ENCODE results near the gene STAT1. TPM values are rescaled to one million over a fixed set of nuclear protein-coding genes. Genes with fewer than 3 reads are reported as not detected.

Gene STAT1
- total RNA-seq, 3 donors from 2014 or later: 56.5 to 78.6 (median 74.8) TPM

DNA sequence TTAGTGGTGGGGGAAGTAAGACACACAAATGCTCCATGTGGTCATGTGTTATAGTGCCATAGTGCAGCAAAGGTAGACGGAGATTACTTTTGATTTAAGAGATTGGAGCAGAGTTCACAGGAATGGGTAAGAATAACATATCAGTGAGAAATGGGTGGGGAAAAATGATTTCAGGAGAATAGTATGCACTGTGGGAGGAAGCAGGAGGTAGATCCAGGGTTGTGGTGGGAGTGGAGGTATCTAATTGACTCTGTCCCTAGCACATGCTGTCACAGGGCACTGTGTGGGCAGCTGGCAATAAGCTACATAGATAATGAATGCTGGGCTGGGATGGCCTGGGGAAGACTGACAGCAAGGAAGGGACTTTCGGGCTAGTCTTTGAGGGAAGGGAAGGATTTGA lies 65.3 kb downstream of the STAT1 start:
- ATAC-seq (peak; percentile 60), DNase-seq (no peak)
- intact Hi-C loops (cut with DNase I, micrococcal nuclease): no loop called here

DNA sequence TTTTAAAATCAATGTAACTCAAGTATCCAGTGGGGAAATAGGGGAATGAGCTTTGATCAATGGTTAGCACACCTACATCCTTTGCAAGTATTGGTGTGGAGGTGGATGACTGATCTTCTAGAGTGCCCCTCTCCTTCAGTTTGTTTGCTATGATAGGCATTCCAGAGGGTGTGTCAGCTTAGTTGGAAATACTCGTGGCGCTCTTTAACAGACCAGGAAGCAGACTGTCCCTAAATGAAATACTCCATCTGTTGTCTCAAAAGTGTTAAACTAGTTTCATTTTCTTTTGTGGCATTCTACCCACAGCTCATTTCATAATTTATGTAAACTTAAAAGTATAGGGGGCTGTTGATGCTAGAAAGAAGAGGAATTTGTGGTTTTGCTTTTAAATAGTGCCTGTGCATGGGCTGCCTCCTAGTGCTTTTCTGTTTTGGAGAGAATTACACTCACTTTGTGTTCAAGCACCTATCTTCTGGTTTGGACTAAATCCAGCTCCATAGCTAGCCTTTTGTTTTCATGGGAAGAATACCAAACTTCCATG lies 66.2 kb downstream of the STAT1 start:
- TF ChIP-seq, protein P1, sequence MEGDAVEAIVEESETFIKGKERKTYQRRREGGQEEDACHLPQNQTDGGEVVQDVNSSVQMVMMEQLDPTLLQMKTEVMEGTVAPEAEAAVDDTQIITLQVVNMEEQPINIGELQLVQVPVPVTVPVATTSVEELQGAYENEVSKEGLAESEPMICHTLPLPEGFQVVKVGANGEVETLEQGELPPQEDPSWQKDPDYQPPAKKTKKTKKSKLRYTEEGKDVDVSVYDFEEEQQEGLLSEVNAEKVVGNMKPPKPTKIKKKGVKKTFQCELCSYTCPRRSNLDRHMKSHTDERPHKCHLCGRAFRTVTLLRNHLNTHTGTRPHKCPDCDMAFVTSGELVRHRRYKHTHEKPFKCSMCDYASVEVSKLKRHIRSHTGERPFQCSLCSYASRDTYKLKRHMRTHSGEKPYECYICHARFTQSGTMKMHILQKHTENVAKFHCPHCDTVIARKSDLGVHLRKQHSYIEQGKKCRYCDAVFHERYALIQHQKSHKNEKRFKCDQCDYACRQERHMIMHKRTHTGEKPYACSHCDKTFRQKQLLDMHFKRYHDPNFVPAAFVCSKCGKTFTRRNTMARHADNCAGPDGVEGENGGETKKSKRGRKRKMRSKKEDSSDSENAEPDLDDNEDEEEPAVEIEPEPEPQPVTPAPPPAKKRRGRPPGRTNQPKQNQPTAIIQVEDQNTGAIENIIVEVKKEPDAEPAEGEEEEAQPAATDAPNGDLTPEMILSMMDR (IDR thresholded peaks at IDR 0.05): no peak
- H3K4me3 ChIP-seq: no peak overlapping the region
- no peak for DNase-seq
- no peaks in the 10 kb centered on the region for H3K36me3 ChIP-seq (ENCODE audit: low read depth)
- H3K4me1 ChIP-seq (ENCODE audit: low read depth): peaks cover 11% of the 10 kb centered on the region
- intact Hi-C loops (cut with DNase I, micrococcal nuclease): no loop called here
- peak; percentile 89 for ATAC-seq
- no peaks in the 10 kb centered on the region for H3K9me3 ChIP-seq

More for the DNA sequence above, 65.3 kb downstream of the STAT1 start:
- Histone ChIP-seq H3K4me3 (no peak overlapping the region), H3K4me1 (ENCODE audit: low read depth) (peaks cover 11% of the 10 kb centered on the region), H3K36me3 (ENCODE audit: low read depth) (no peaks in the 10 kb centered on the region), H3K9me3 (no peaks in the 10 kb centered on the region)
- TF ChIP-seq, protein P1 (IDR thresholded peaks at IDR 0.05): no peak

DNA sequence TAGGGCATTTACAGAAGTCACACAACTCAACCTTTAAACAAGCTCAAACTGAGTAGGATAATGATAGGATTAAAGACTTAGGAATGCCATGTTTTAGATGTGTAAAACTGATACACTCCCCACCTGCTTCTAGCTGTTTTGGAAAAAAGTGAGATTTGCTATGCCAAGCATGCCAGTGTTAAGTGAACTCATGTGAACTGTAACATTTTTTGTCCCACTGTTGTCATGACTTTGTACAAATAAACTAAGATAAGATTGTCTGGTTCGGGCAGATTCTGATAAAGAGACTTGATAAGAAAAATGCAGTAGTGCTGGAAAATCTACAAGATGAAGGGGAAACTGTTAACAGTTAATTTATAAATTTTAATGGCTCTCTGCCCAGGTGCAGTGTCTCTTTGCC lies 66.8 kb downstream of the STAT1 start:
- DNase-seq: no peak
- no peaks in the 10 kb centered on the region for H3K36me3 ChIP-seq (ENCODE audit: low read depth)
- TF ChIP-seq, protein P1 (IDR thresholded peaks at IDR 0.05): no peak

DNA sequence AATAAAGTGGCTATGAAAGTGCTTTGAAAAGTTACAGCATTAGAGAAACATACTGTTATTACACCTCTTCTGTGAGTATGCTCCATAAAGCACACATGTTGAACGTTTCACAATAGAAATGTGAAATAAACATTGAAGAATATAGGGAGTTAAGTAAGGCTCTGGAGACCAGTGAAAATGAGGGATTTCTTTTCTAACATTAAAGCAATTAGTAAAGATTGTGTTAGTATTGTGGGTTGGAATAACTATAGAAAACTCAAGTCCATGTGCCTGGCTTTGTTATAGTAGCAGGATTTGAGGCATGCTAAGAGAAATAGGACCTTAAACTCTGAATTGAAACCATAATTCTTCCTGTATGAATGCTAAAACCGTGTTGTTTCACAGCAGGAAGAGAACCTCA lies 70.3 kb downstream of the STAT1 start:
- no peak overlapping the region for H3K4me3 ChIP-seq
- intact Hi-C loops (cut with DNase I, micrococcal nuclease): no loop called here

More for the DNA sequence above, 66.8 kb downstream of the STAT1 start:
- intact Hi-C loops (cut with DNase I, micrococcal nuclease): no loop called here
- Histone ChIP-seq H3K9me3 (no peaks in the 10 kb centered on the region), H3K4me1 (ENCODE audit: low read depth) (peaks cover 11% of the 10 kb centered on the region), H3K4me3 (no peak overlapping the region)
- peak; percentile 23 for ATAC-seq

GRCh38 chr2:190942697-190943096 lies 71.3 kb downstream of the STAT1 start:
- intact Hi-C loops (cut with DNase I, micrococcal nuclease): no loop called here
- TF ChIP-seq, protein P1 (IDR thresholded peaks at IDR 0.05): no peak
- no peak for DNase-seq
- H3K9me3 ChIP-seq: no peaks in the 10 kb centered on the region
- H3K36me3 ChIP-seq (ENCODE audit: low read depth): no peaks in the 10 kb centered on the region
- H3K4me3 ChIP-seq: no peak overlapping the region
- ATAC-seq: no peak
- H3K4me1 ChIP-seq (ENCODE audit: low read depth): peaks cover 15% of the 10 kb centered on the region

More for the DNA sequence above, 70.3 kb downstream of the STAT1 start:
- H3K4me1 ChIP-seq (ENCODE audit: low read depth): peaks cover 15% of the 10 kb centered on the region
- TF ChIP-seq, protein P1 (IDR thresholded peaks at IDR 0.05): no peak
- H3K9me3 ChIP-seq: no peaks in the 10 kb centered on the region
- ATAC-seq: no peak
- no peaks in the 10 kb centered on the region for H3K36me3 ChIP-seq (ENCODE audit: low read depth)
- DNase-seq: no peak

- TF ChIP-seq, protein P1 (IDR thresholded peaks at IDR 0.05): no peak
- Histone ChIP-seq H3K36me3 (ENCODE audit: low read depth) (no peaks in the 10 kb centered on the region), H3K4me1 (ENCODE audit: low read depth) (peaks cover 10% of the 10 kb centered on the region), H3K9me3 (no peaks in the 10 kb centered on the region), H3K4me3 (no peak overlapping the region)
- intact Hi-C loops (cut with DNase I, micrococcal nuclease): no loop called here
- no peak for DNase-seq
- ATAC-seq: no peak
Measured at GRCh38 chr2:190941571-190941970, 72.4 kb downstream of the STAT1 start.
